Left forelimb (tissue), 1 donor: ENCODE results near the gene GPX8.

ENCODE experiments used
- DNase-seq: peaks from one replicate; pipeline ENCODE4 v3.0.0-alpha.2; 2018; ENCODE audit warnings: low spot score

Gene GPX8, protein sequence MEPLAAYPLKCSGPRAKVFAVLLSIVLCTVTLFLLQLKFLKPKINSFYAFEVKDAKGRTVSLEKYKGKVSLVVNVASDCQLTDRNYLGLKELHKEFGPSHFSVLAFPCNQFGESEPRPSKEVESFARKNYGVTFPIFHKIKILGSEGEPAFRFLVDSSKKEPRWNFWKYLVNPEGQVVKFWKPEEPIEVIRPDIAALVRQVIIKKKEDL

DNA sequence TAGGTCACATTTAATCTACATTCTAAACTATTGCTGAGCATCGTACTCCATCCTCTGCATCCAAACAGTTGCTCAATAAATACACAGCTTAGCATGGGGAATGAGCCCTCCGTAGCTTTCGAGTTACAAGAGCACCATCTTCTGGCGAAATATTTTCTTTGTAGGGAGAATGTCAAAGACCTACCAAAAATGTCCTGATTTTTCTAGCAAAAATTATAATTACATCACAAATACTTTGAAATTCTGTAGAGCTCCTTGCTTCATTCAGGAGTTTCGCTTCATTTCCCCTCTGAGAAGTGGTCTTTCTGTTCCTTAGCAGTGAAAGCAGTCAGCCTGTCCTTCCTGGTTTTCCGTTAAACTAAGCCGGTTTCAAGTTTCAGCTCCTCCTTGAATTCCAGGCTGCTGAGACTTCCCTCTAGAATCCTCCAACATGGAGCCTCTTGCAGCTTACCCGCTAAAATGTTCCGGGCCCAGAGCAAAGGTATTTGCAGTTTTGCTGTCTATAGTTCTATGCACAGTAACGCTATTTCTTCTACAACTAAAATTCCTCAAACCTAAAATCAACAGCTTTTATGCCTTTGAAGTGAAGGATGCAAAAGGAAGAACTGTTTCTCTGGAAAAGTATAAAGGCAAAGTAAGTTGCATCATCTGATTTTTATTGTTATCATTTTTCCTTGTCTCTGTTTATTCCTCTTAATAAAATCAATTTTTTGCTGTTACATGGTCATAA is at the start of gene GPX8:
Gene GPX8 (plus strand): TSS at position 409 of the 730 bp plus-strand sequence. CDS start 22 bp downstream, at position 431.
- no peak for DNase-seq

GRCh38 chr5:55110217-55110616 is 49.8 kb upstream of the GPX8 start:
- no peak for DNase-seq

GRCh38 chr5:55113327-55113726 is 46.6 kb upstream of the GPX8 start:
- DNase-seq: no peak

DNA sequence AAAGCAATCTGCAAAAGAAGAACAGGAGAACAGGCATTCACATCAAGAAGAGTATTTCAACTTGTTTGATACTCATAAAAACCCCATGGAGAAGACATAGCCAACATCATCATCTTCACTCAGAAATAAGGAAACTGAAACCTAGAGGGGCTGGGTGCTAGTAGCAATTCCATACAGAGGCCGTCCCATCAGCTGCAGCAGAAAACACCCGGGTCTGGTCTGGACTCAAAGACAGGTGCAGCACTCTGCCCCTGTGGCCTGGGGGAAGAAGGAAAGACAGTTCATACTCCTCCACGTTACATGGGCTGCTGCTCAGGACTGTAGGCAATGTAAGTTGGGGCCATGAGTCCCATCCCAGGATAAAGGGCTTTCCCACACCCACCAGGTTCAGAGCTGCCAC is 45.9 kb upstream of the GPX8 start:
- DNase-seq: no peak

- no peak for DNase-seq
Observed at GRCh38 chr5:55123365-55123764, 36.6 kb upstream of the GPX8 start.

DNA sequence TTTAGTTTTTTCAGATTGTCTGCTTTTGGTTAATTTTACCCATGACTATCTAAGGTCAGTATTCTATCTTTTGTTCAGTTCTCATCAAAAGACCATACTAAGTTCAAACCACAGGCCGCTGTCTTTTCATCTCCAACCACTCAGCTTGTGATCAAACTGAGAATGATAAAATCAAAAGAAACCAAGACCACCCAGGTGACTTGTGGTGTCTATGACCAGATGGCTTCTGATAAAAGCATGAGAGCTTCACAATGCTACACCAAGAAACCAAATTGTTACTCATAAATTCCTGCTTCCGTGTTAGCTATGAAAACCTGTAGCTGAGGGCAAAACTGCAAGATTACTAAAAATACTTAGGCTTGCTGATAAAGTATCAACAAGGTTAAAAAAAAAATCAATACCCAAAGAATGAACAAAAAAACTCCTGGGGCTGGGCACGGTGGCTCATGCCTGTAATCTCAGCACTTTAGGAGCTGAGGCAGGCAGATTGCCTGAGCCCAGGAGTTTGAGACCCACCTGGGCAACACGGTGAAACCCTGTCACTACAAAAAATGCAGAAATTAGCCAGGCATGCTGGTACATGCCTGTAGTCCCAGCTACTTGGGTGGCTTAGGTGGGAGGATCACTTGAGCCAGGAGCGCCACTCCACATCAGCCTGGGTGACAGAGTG is 25.8 kb upstream of the GPX8 start:
- no peak for DNase-seq

DNA sequence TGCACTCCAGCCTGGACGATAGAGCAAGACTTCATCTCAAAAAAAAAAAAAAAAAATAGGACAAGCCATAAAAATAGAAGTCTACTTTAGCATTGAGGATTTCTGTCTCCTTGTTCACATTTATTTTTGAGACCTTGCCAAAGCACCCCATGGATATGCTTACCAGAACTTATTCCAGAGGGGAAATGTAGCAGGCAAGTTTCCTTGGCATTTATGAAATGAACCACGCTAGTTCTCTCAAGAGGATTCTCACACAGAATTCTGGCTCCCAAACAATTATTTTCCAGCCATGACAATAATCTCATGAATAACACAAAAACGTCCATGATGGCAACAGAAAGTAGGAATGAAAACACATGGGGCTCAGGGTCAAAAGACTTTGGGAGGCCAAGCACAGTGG is 23.4 kb upstream of the GPX8 start:
- no peak for DNase-seq

DNA sequence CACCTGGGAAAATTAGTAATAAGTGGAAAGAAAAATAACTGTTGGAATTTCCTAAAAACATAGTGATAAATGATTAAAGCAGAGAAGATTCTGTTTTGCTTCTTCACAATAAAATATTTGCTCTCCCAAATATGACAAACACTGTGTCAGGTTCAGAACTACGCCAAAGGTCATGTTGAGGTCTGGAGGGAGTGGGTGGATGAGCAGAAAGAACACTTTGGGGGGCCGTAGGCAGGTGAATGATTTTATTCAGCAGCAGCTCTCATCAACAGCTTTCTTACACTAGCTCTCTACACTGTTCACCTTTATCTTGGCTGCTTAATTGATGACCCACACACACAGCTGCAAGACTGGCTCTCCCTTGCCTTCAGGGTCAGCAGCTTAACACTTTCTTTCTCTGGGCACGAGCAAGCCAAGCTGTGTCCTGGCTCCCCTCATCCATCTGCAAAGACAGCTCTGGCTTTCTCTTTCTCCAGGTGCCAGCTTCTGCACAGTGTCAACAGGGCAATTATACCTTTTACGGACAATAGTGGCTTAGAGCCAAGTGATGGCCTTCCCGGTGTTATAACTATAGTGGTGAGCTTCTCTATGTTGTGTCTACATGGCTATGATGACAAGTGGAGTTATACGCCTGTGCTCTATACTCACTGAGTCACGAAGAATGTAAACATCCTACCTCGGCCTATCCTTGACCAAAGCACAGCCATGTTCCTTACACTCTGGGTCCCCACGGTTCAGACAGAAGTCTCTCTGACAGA is 18.9 kb upstream of the GPX8 start:
- no peak for DNase-seq

- no peak for DNase-seq
Observed at GRCh38 chr5:55141945-55142690, 17.9 kb upstream of the GPX8 start.

DNA sequence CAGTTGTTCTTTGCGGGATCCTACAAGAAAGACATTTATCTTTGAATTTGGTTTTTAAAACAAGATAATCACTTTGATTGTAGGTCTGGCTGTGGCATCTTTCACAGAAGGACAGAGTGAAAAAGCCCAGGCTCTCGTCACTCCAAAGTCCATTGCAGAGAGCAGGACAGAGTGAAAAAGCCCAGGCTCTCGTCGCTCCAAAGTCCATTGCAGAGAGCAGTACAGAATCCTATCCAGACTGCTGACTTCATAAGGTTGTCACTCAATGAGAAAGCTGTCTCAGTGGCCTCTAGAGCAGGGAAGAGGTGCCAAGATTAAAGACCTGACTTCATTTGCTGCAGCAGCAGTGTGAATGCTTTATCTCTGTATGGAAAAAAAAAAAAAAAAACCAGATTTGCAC is 16.3 kb upstream of the GPX8 start:
- no peak for DNase-seq

- no peak for DNase-seq
Observed at GRCh38 chr5:55146080-55146479, 13.9 kb upstream of the GPX8 start.

DNA sequence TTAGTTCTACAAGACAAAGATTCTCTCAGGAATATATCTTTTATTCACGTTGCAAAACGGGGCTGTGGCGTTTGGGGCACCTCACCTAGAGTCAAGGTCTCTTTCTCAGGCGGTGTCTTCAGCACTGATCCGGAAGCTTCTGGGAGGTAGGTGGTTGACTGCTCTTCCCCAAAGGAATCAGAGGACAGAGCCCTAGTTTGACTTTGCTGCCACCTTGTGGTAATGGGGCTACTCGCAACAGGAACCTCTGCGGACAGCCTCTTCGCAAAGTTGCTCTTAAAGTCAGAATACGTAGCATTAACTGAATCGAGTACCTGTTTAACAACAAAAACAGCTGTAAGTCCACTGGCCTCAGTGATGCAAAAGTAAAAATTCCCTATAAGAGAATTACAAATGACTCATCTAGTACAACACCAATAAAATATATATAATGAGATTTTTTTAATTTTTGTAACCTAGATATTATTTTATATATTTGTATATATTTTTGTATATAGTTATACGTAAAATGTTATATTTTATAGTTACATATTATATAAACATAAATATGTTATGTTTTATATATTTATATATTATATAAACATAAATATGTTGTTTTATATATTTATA is 13.3 kb upstream of the GPX8 start:
- peak; percentile 82 for DNase-seq

- no peak for DNase-seq
Observed at GRCh38 chr5:55149308-55149795, 10.6 kb upstream of the GPX8 start.

GRCh38 chr5:55151923-55152842 is 7.8 kb upstream of the GPX8 start:
- DNase-seq: no peak

- no peak for DNase-seq
Observed at GRCh38 chr5:55154873-55155272, 5.1 kb upstream of the GPX8 start.

DNA sequence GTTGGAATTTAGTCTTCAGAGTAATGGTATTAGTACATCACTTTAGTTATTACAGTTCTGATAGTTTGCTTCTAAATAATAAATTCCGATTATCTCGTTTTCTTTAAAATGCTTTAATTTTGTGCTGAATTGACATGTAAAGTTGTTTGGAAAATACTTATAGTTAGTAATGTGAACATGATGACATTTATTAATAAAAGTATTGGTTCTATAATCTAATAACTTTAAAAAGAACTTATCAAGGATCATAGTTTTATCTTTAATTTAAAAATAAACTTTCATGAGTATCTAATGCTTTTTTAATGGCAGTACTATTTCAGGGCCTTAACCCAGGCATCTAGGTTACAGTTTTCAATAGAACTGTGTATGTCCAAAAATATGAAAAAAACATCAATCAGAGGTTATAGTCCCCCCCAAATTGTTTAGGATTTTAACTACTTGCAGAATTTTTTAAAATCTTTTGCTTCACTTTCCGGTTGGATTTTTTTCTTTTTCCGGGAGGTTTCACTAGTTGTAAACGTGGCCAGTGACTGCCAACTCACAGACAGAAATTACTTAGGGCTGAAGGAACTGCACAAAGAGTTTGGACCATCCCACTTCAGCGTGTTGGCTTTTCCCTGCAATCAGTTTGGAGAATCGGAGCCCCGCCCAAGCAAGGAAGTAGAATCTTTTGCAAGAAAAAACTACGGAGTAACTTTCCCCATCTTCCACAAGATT is 680 bp downstream of the GPX8 start:
- DNase-seq: peak; percentile 72

GRCh38 chr5:55162666-55163065 is 2.7 kb downstream of the GPX8 start:
- no peak for DNase-seq

DNA sequence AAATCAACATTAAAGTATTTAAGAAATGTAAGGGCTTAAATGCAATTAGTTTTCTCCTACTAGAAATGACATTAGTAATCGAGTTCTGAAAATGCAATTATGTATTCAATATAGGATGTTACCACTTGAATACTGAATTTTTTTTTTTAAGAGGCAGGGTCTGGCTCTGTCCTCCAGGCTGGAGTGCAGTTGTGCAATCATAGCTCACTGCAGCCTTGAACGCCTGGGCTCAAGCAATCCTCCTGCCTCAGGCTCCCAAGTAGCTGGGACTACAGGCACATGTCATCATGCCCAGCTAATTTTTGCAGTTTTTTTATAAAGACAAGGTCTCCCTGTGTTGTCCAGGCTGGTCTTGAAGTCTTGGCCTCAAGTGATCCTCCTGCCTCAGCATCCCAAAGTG is 11.5 kb downstream of the GPX8 start:
- no peak for DNase-seq
